GM19193 (cell line): ENCODE results near the gene ABCC5.

ENCODE experiments used
- POLR2A ChIP-seq: IDR thresholded peaks from 4 replicates; pipeline ENCODE4 v1.6.1; 2011; ENCODE audit not compliant: insufficient read depth, insufficient read length; ENCODE audit errors: extremely low read depth

The ABCC5 gene

DNA sequence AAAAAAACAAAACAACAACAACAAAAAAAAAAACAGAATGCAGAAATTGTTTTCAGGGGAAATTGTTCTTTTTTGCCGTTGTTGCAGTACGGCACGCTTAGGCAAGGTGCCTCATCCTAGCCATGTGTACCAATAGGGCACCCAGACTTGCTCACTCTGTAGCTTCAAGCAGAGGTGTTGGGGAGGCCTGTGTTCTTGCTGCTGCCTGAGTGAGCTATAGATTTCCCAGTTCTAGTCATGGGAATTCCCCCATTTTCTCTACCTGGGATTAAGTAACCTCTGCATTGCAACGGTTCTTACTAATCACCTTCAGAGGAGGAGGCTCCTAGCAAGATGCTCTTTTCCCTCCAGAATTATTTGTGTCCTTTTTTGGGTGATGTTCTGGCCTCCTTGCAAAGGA lies 120.1 kb downstream of the ABCC5 start:
- TF ChIP-seq POLR2A, result no peak

- no peak for TF ChIP-seq POLR2A
These were observed 121.1 kb downstream of the ABCC5 start for GRCh38 chr3:183896610-183897009.

GRCh38 chr3:183896184-183896583 lies 121.5 kb downstream of the ABCC5 start:
- no peak for TF ChIP-seq POLR2A

DNA sequence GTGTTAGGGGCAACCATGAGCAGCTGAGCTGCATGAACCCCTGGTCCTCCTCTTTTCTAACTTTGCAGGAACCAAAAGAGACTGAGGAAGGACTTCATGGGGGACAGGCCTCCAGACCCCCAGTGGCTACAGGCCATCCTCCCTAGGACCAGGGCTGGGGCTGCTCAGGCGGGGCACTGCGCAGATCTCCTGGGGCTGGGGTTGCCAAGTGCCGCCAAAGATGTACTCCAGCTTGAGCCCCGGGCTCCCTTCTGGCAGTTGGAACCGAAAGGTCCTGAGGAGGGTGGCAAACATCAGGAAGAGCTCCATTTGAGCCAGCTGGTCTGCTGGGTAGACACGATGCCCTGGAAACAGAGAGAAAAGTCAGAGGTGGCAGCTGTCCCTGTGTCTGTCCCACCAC lies 121.9 kb downstream of the ABCC5 start:
- TF ChIP-seq POLR2A, result no peak

DNA sequence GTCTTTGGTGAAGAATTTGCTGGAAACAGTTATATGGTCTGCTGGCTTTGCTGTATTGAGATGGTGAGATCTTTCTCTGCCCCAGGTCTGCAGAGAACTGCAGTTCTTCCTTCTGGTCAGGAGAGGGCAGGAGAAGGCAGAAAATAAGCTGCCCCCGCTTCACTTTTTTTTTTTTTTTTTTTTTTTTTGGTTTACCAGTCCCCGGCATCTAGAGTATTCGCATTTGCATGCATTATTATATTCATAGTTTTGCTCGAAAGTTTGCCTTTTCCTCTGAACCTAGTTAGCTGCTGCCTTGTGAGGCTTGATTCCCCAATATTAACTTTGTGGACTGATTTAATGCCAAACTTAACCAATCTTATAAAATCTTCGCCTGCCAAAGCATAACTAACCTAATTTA lies 122.4 kb downstream of the ABCC5 start:
- TF ChIP-seq POLR2A, result no peak

- TF ChIP-seq POLR2A, result no peak
These were observed 125.0 kb downstream of the ABCC5 start for GRCh38 chr3:183892610-183893214.

DNA sequence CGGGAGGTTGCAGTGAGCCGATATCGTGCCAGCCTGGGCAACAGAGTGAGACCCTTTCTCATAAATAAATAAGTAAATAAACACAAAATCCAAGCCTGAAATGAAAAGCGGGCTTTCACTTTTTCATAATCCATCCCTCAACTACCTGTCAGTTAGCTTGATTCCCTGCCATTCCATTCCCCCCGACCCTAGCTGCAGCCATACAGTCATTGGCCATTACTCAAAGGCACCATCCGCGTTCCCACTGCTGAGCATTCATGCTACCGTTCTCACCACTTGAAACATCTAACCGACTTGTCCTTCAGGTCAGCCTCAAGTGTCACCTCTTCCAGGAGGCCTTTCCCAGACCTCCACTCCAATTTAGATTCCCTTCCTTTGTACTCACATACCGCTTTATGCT lies 131.9 kb downstream of the ABCC5 start:
- TF ChIP-seq POLR2A, result no peak

- TF ChIP-seq POLR2A, result peak; percentile 92
These were observed 133.0 kb downstream of the ABCC5 start, which contains the start of gene PARL for GRCh38 chr3:183884427-183885296. TSS of gene PARL (minus strand) at chr3:183884880. CDS start at chr3:183884846, 34 bp downstream.

DNA sequence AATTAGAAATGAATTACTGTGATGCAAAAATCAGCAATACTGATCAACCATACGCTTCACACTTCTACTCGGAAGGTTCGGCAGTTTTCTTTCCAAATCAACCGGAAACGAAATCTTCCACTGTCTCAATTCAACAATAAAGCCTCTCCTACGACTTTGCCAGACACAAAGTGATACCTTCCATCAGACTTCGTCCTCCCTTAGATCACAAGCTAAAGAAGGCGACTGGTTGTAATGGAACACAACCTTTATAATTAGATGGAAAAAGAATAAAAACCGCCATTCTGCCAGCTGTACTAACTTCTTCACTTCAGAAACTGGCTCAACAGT lies 133.6 kb downstream of the ABCC5 start:
- no peak for TF ChIP-seq POLR2A

- TF ChIP-seq POLR2A, result no peak
These were observed 134.2 kb downstream of the ABCC5 start for GRCh38 chr3:183883291-183884096.

GRCh38 chr3:183880121-183880520 lies 137.6 kb downstream of the ABCC5 start:
- TF ChIP-seq POLR2A, result no peak

DNA sequence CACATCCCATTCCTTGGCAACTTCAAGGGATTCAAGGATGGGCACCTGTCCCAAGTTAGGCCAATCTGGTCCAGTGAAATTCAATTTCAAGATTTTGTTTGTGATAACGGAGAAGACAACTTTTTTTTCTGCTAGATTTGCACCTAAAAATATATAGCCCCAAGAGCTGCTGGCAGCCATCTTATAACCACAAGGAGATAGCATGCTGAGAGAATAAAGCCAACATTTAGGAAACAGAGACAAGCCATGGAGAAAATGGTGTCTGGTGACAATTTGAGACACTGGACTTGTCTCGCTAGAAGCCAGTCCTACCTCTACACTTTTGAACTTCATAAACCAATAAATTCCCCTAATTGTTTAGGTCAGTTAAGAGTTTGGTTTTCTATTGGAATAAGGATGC lies 138.4 kb downstream of the ABCC5 start:
- TF ChIP-seq POLR2A, result no peak

DNA sequence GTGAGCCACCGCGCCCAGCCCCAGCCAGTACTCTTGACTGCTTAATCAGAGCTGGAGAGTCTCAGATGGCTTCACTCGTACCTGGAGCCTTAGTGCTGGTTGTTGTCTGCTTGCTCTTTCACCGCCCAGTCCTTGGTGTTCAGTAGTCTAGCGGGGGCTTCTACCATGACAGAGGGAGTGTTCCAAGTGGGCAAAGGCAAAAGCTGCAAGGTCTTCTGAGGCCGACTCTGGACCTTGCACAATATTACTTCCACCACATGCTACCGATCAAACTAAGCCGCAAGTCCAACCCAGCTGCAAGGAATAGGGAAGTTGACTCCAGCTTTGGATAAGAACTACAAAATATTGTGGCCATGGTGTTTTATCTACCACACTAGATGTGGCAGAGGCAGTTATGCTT lies 139.6 kb downstream of the ABCC5 start:
- no peak for TF ChIP-seq POLR2A

GRCh38 chr3:183875411-183875810 lies 142.3 kb downstream of the ABCC5 start:
- TF ChIP-seq POLR2A, result no peak

GRCh38 chr3:183873914-183874313 lies 143.8 kb downstream of the ABCC5 start:
- TF ChIP-seq POLR2A, result no peak
